SK-N-SH treated with all-trans-retinoic acid at 6 μM for 48 hours (cell line): ENCODE data around the gene TYK2.

ENCODE experiments used
- ATAC-seq: fragments of 200-7000 bp; cut with Tn5 transposase; 3 replicates; pipeline ENCODE4 v1.9.1; 2020; ENCODE audit warnings: mild to moderate bottlenecking, moderate library complexity
- ARNTL ChIP-seq: fragments of 450-650 bp; formaldehyde crosslinking; IDR thresholded peaks from 2 replicates; pipeline ENCODE4 v1.5.0; 2020; ENCODE audit warnings: low read depth, mild to moderate bottlenecking, moderate library complexity, borderline replicate concordance
- BACH2 ChIP-seq: fragments of 250-450 bp; sonication (Bioruptor Pico); IDR thresholded peaks from 2 replicates; pipeline ENCODE4 v1.9.0; 2021; ENCODE audit warnings: mild to moderate bottlenecking, borderline replicate concordance
- CSDC2 ChIP-seq: fragments of 250-450 bp; sonication (Bioruptor Pico); IDR thresholded peaks from 2 replicates; pipeline ENCODE4 v1.5.0; 2020; ENCODE audit warnings: mild to moderate bottlenecking, moderate library complexity
- ESRRG ChIP-seq: fragments of 250-450 bp; sonication (Bioruptor Pico); IDR thresholded peaks from 2 replicates; pipeline ENCODE4 v1.6.1; 2021; ENCODE audit warnings: mild to moderate bottlenecking
- GLIS3 ChIP-seq: fragments of 250-450 bp; sonication (Bioruptor Pico); IDR thresholded peaks from 2 replicates; pipeline ENCODE4 v1.5.0; 2020; ENCODE audit warnings: mild to moderate bottlenecking, moderate library complexity
- ISL1 ChIP-seq: fragments of 250-450 bp; sonication (Bioruptor Pico); IDR thresholded peaks from 2 replicates; pipeline ENCODE4 v2.1.2; 2022; ENCODE audit warnings: mild to moderate bottlenecking, moderate library complexity
- OSR1 ChIP-seq: fragments of 250-450 bp; sonication (Bioruptor Pico); IDR thresholded peaks from 2 replicates; pipeline ENCODE4 v1.8.0; 2022; ENCODE audit warnings: moderate library complexity, mild to moderate bottlenecking, inconsistent platforms
- PATZ1 ChIP-seq: fragments of 250-450 bp; sonication (Bioruptor Pico); IDR thresholded peaks from 2 replicates; pipeline ENCODE4 v1.8.0; 2020; ENCODE audit warnings: mild to moderate bottlenecking, moderate library complexity, borderline replicate concordance
- PPARA ChIP-seq: fragments of 250-450 bp; sonication (Bioruptor Pico); IDR thresholded peaks from 2 replicates; pipeline ENCODE4 v1.5.0; 2020; ENCODE audit warnings: mild to moderate bottlenecking, borderline replicate concordance
- RARB ChIP-seq: fragments of 250-450 bp; sonication (Bioruptor Pico); IDR thresholded peaks from 2 replicates; pipeline ENCODE4 v1.8.0; 2021; ENCODE audit warnings: mild to moderate bottlenecking, moderate library complexity
- TCF4 ChIP-seq: fragments of 250-450 bp; sonication (Bioruptor Pico); IDR thresholded peaks from 2 replicates; pipeline ENCODE4 v1.8.0; 2021; ENCODE audit warnings: mild to moderate bottlenecking, moderate library complexity, borderline replicate concordance
- TOX ChIP-seq: fragments of 250-450 bp; sonication (Bioruptor Pico); IDR thresholded peaks from 2 replicates; pipeline ENCODE4 v1.8.0; 2021; ENCODE audit warnings: mild to moderate bottlenecking, moderate library complexity, borderline replicate concordance
- ZC3H10 ChIP-seq: fragments of 250-450 bp; sonication (Bioruptor Pico); IDR thresholded peaks from 2 replicates; pipeline ENCODE4 v1.5.1; 2021; ENCODE audit warnings: mild to moderate bottlenecking, moderate library complexity
- ZFP3 ChIP-seq: fragments of 250-450 bp; sonication (Bioruptor Pico); IDR thresholded peaks from 2 replicates; pipeline ENCODE4 v1.5.0; 2020; ENCODE audit warnings: mild to moderate bottlenecking, moderate library complexity
- ZNF565 ChIP-seq: fragments of 450-650 bp; formaldehyde crosslinking; conservative IDR thresholded peaks from 2 replicates; pipeline ENCODE4 v1.5.0; 2020; ENCODE audit warnings: low read depth, mild to moderate bottlenecking, moderate library complexity
- ZNF70 ChIP-seq: fragments of 450-650 bp; formaldehyde crosslinking; IDR thresholded peaks from 2 replicates; pipeline ENCODE4 v1.5.0; 2020; ENCODE audit warnings: mild to moderate bottlenecking, moderate library complexity
- TF ChIP-seq, protein P1 (sequence below): fragments of 250-450 bp; sonication (Bioruptor Pico); IDR thresholded peaks from 2 replicates; pipeline ENCODE4 v1.5.0; 2020; ENCODE audit warnings: mild to moderate bottlenecking, moderate library complexity
- TF ChIP-seq, protein P2 (sequence below): fragments of 250-450 bp; sonication (Bioruptor Pico); IDR thresholded peaks from 2 replicates; pipeline ENCODE4 v1.5.1; 2020; ENCODE audit warnings: low read depth, mild to moderate bottlenecking, moderate library complexity
- TF ChIP-seq, protein P3 (sequence below): fragments of 250-450 bp; sonication (Bioruptor Pico); IDR thresholded peaks from 2 replicates; pipeline ENCODE4 v1.8.0; 2021; ENCODE audit warnings: low read depth, mild to moderate bottlenecking, moderate library complexity, borderline replicate concordance
- TF ChIP-seq, protein P4 (sequence below): fragments of 250-450 bp; sonication (Bioruptor Pico); IDR thresholded peaks from 2 replicates; pipeline ENCODE4 v1.5.1; 2021; ENCODE audit warnings: mild to moderate bottlenecking, moderate library complexity

The TYK2 gene

DNA sequence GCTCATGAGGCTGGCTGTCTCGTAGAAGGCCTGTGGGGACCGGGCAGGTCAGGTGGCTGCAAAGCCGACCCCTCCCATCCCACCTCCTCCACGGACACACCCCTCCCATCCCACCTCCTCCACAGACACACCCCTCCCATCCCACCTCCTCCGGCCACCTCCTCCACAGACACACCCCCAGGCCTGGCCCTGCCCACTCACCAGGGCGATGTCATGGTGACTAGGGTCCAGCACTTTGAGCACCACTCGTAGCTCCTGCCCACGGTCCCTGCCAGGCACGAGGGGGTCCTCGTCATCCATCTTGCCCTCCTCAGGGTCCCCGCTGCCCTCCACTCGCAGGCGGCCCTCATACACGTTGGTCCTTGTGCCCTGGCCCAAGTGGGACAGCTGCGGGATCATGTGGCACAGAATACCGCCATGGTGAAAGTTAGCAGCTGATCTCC lies 18.8 kb downstream of the TYK2 start:
- no peak for ATAC-seq
- TF ChIP-seq ZC3H10, result no peak
- TF ChIP-seq ZNF70, result no peak
- TF ChIP-seq, protein P1, sequence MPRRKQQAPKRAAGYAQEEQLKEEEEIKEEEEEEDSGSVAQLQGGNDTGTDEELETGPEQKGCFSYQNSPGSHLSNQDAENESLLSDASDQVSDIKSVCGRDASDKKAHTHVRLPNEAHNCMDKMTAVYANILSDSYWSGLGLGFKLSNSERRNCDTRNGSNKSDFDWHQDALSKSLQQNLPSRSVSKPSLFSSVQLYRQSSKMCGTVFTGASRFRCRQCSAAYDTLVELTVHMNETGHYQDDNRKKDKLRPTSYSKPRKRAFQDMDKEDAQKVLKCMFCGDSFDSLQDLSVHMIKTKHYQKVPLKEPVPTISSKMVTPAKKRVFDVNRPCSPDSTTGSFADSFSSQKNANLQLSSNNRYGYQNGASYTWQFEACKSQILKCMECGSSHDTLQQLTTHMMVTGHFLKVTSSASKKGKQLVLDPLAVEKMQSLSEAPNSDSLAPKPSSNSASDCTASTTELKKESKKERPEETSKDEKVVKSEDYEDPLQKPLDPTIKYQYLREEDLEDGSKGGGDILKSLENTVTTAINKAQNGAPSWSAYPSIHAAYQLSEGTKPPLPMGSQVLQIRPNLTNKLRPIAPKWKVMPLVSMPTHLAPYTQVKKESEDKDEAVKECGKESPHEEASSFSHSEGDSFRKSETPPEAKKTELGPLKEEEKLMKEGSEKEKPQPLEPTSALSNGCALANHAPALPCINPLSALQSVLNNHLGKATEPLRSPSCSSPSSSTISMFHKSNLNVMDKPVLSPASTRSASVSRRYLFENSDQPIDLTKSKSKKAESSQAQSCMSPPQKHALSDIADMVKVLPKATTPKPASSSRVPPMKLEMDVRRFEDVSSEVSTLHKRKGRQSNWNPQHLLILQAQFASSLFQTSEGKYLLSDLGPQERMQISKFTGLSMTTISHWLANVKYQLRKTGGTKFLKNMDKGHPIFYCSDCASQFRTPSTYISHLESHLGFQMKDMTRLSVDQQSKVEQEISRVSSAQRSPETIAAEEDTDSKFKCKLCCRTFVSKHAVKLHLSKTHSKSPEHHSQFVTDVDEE, result no peak
- TF ChIP-seq TCF4 (CRISPR knock-in tag), result no peak
- no peak for TF ChIP-seq TOX (CRISPR knock-in tag)
- TF ChIP-seq, all 23 proteins: peak for 0

DNA sequence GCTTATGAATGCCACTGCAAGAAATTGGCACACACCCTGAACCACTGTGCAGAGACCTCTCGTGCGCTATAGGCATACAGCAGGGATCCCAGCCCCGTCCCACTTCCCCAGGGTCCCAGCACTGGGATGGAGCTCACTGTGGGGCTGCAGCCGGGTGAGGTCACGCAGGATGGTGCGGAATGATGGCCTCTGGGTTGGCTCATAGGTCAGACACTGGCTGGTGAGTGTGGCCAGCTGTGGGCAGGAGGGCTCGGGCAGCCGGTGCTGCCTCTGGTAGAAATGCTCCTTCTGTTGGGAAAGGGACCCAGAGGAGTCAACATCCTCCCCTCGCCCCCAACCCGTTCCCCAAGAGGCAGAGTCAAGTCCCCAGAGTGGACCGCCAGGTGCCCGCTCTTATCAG lies 23.9 kb downstream of the TYK2 start:
- no peak for ATAC-seq
- TF ChIP-seq ARNTL (CRISPR knock-in tag) (no peak), ESRRG (no peak), PATZ1 (CRISPR knock-in tag) (no peak), RARB (no peak)
- TF ChIP-seq, protein P1, result no peak
- TF ChIP-seq, protein P2, sequence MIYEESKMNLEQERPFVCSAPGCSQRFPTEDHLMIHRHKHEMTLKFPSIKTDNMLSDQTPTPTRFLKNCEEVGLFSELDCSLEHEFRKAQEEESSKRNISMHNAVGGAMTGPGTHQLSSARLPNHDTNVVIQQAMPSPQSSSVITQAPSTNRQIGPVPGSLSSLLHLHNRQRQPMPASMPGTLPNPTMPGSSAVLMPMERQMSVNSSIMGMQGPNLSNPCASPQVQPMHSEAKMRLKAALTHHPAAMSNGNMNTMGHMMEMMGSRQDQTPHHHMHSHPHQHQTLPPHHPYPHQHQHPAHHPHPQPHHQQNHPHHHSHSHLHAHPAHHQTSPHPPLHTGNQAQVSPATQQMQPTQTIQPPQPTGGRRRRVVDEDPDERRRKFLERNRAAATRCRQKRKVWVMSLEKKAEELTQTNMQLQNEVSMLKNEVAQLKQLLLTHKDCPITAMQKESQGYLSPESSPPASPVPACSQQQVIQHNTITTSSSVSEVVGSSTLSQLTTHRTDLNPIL (CRISPR knock-in tag), result no peak
- TF ChIP-seq, protein P3, sequence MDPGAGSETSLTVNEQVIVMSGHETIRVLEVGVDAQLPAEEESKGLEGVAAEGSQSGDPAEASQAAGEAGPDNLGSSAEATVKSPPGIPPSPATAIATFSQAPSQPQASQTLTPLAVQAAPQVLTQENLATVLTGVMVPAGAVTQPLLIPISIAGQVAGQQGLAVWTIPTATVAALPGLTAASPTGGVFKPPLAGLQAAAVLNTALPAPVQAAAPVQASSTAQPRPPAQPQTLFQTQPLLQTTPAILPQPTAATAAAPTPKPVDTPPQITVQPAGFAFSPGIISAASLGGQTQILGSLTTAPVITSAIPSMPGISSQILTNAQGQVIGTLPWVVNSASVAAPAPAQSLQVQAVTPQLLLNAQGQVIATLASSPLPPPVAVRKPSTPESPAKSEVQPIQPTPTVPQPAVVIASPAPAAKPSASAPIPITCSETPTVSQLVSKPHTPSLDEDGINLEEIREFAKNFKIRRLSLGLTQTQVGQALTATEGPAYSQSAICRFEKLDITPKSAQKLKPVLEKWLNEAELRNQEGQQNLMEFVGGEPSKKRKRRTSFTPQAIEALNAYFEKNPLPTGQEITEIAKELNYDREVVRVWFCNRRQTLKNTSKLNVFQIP (CRISPR knock-in tag), result no peak

DNA sequence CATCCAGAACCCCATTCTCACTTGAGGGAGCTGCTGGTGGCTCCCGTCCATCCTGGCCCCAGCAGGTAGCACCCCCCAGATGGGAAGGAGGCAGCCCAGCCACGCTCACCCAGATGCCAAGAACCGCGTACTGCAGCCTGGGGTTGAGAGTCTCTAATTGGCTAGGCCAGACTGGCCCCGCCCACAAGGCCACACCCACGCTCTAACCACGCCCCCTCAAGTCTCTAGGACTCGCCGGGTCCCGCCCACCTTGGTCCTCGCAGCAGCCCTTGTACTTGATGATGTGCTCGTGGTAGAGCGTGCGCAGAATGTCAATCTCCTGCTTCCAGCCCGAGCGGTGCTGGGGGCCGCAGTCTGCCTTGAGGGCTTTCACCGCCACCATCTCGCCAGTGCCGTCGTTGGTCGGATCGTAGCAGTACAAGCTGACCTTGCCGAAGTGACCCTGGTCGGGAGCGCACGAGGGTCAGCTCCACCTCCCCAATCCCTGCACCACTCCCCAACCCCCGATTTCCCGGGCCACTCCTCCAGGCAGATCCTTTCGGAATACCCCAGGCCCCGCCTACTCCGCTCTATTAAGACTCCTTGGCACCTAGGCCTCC lies 26.5 kb downstream of the TYK2 start:
- peak; percentile 46; the same call in 2 of the 3 replicates for ATAC-seq
- TF ChIP-seq ESRRG, result no peak
- no peak for TF ChIP-seq BACH2 (CRISPR knock-in tag)
- no peak for TF ChIP-seq OSR1 (CRISPR knock-in tag)
- no peak for TF ChIP-seq ZFP3 (CRISPR knock-in tag)
- TF ChIP-seq CSDC2, result no peak
- TF ChIP-seq ARNTL (CRISPR knock-in tag), result no peak
- no peak for TF ChIP-seq PPARA
- TF ChIP-seq ZNF565 (CRISPR knock-in tag), result no peak
- TF ChIP-seq, protein P4, sequence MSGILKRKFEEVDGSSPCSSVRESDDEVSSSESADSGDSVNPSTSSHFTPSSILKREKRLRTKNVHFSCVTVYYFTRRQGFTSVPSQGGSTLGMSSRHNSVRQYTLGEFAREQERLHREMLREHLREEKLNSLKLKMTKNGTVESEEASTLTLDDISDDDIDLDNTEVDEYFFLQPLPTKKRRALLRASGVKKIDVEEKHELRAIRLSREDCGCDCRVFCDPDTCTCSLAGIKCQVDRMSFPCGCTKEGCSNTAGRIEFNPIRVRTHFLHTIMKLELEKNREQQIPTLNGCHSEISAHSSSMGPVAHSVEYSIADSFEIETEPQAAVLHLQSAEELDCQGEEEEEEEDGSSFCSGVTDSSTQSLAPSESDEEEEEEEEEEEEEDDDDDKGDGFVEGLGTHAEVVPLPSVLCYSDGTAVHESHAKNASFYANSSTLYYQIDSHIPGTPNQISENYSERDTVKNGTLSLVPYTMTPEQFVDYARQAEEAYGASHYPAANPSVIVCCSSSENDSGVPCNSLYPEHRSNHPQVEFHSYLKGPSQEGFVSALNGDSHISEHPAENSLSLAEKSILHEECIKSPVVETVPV, result no peak
- TF ChIP-seq, protein P1, result no peak
- TF ChIP-seq RARB, result no peak
- no peak for TF ChIP-seq ISL1 (CRISPR knock-in tag)
- no peak for TF ChIP-seq PATZ1 (CRISPR knock-in tag)
- no peak for TF ChIP-seq ZNF70
- no peak for TF ChIP-seq GLIS3 (CRISPR knock-in tag)
- TF ChIP-seq ZC3H10, result no peak
